COLO668 (cell line): ENCODE measurements around the gene ZNF558.

Experiments
- DNase-seq: peaks from one replicate; lab custom pipeline; 2025; ENCODE audit not compliant: unreplicated experiment; lab: John Stamatoyannopoulos, UW

ZNF558 gene

DNA sequence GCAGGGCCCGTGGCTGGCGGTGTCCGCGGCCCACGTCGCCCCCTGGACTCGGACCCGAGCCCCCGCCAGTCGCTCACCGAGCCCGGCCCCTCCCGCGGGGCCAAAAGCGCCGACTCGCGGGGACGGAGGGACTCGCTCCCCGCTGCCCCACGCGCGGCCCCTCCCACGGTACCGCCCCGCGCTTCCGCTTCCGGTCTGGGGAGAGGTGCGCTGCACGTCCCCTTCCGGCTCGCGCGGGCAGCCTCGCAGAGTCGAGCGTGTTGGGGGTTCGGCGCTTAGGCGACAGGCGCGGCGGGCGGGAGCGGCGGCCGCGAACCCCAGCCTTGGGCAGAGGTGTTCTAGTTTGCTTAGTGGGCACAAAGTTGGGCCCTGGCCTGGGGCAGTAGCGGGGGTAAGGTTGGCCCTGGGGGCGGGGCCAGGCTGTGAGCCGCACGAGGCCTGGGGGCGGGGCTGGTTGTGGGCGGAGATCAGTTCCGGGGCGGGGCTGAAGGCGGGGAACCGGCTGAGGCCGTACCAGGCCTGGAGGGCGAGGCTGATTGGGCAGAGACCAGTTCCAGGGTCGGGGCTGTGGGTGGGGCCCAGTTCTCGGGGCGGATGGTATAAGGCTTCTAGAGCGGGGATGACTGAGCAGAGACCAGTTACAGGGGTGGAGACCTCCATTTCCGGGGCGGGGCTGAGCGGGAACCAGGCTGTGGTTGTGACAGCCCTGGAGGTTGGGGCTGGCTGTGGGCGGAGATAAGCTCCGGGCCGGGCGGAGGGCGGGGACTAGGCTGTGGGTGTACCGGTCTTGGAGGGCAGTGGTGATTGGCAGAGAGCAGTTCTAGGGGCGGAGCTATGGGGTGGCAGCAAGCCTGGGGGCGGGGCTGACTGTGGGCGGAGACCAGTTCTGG is at the start of gene ZNF558, which contains the start of gene MBD3L1:
Gene ZNF558 (minus strand): TSS at position 173 of the 890 bp plus-strand sequence. CDS start 9,645 bp downstream, outside the sequence.
Gene MBD3L1 (plus strand): TSS at position 246 of the 890 bp plus-strand sequence. CDS start 10,302 bp downstream, outside the sequence.
- peak; percentile 96 for DNase-seq

GRCh38 chr19:8881512-8881911 is 49.4 kb upstream of the ZNF558 start:
- no peak for DNase-seq

DNA sequence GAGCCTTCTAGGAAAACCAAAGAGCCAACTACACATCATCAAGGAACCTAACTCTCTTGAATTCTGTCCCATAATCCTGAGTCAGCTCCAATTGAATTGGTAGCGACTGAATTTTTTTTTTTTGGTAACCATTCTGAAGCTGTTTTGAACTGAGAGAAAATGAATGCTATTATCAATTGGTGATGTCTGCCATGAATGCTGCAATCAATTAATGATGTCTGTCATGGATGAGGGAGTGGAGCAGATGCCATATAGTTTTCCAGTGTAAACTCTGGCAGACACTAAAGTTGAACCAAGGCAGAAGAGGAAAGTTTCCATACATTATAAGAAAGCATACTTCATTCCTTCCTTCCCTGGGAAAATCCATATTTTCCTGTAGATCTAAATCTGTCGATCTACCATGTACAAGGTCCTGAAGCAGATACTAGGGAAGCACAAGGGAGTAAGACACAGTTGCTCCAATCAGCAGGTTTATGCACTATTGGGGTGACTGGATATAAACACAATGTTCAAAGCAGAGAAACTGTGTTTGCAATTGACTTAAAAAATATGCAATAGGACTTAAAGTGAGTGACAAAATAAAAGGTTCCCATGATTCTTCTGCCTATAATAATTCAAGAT is 48.9 kb upstream of the ZNF558 start:
- DNase-seq = no peak

DNA sequence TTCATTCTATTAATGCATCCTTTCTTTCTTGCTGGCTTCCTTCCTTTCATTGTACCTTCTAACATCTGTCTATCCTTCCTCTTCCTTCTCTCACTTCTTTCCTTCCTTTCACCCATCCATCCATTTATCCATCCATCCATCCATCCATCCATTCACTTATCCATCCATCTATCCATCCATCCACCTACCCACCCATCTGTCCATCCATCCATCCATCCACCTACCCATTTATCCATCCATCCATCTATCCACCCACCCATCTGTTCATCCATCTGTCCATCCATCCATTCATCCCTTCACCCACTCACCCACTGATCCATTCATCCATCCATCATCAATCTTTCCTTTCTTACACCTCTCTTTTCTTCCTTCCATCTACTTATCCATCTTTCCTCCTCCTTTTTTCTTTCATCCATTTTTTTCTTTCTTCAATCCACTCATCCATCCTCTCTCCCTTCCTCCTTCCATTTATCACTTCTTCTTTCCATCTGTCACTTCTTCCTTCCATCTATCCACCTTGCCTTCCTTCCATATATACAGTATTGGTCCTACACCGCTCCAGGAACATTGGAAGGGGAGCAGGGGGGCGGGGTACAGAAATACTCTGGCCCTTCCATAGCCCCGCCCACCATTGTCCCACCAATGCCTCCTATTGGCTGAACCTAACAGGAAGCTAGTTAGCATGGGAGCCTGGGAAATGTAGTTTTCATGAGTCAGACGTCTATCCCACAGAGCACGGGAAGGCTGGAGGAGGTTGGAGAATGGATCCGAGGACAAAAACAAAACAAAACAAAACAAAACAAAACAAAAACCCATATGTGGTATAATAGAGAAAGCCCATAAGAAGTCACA is 46.0 kb upstream of the ZNF558 start:
- DNase-seq = no peak

DNA sequence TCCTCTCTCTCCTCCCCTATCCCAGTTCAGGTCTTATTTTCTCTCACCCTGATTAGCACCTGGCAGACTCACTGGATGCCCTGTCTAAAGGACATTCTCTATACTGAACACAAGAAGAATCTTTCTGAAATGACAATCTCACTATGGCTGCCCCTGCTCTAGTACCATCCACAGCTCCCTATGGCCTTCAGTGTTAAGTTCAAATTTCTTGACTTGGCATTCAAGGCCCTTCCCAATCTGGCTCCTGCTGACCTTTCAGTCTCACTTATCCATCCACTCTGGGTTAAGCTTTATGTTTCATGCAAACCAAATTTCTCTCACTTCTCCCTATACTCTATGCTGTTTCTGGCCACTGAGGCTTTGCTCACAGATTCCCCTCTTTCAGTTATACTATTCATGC is 34.2 kb upstream of the ZNF558 start:
- no peak for DNase-seq

DNA sequence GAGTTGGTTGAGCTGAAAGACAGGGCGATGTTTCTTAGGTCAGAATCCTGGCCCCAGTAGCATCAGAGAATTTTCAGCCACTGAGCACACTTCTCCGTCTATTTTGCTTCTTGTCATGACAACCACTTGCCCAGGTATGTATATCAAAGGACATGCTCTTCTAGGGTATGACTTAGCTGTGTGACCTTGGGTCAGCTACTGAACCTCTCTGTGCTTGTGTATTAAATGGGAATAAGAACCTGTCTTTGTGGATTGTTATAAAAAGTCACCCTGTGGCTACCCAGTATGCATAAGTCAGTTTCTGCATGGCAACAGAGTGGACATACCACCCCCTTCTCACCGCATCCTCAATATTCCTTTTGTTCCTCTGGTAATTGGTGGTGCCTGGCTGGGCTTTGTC is 26.2 kb upstream of the ZNF558 start:
- DNase-seq = no peak

DNA sequence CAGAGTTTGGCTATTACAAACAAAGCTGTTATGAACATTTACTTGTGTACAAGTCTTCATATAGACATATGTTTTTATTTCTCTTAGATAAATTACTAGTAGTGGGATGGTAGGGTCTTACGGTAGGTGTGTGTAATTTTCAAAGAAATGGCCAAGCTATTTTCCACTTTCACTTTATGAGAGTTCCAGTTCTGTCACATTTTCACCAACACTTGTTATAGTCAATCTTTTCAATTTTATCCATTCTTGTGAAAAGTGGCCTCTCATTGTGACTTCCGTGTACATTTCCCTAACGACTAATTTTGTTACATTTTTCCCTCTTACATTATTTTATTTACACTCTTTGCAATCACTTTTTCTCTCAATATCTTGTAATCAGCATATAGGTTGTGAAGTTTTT is 18.4 kb upstream of the ZNF558 start:
- DNase-seq = no peak

DNA sequence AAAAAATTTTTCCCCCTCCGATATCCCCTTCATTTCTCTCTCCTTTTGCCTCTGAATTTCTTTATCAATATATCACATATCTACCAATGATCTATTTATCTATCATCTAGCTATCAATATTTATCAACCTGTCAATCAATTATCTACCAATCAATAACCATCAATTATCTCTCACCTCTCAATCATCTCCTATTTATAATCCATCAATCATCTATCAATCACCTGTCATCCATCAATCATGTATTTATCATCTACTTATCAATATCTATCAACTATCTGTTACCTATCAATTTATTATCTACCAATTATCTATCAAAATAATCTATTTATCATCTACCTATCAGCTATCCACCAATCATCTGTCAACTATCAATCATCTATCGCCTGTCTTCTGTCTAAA is 17.1 kb upstream of the ZNF558 start:
- no peak for DNase-seq

DNA sequence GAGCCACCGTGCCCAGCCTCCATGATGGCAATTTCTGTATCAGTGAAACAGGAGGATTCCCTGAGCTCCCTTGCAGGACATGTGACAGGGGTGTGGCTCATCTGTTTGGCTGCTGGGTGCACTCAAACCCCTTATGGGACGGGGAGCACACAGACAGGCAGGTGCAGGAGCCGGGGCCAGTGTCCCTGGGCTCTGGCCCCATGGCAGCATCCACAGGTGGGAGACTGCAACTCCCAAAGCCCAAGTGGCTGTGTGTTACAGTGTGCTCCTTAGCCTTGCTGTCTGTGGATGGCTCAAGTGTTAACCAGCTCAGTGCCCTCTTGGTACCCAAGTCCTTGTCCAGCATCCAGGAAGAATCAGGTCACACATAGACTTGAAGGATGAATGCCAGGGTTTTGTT is 14.7 kb upstream of the ZNF558 start:
- no peak for DNase-seq

DNA sequence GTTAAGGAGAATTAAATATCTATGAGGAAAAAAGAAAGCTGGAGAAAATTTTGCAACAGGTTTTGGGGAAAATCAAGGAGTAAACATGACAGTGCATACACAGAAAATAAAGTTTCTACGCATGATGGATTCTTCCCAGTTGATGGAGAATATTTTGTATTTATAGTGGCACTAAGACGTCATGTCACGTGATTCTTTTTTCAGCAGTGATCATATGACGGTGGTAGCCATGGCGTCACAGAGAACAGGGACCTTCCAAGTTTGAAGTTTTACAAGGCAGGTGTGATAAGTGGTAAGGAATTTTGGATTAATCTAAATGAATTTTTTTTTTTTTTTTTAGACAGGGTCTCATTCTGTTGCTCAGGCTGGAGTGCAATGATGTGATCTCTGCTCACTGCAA is 8.6 kb upstream of the ZNF558 start:
- DNase-seq = no peak

- DNase-seq = no peak
Measured at GRCh38 chr19:8835877-8836276, 3.8 kb upstream of the ZNF558 start.

GRCh38 chr19:8835446-8835845 is 3.3 kb upstream of the ZNF558 start:
- DNase-seq = no peak

GRCh38 chr19:8831832-8832131 is 322 bp downstream of the ZNF558 start:
- DNase-seq = no peak

GRCh38 chr19:8831373-8831772 is 731 bp downstream of the ZNF558 start:
- no peak for DNase-seq

DNA sequence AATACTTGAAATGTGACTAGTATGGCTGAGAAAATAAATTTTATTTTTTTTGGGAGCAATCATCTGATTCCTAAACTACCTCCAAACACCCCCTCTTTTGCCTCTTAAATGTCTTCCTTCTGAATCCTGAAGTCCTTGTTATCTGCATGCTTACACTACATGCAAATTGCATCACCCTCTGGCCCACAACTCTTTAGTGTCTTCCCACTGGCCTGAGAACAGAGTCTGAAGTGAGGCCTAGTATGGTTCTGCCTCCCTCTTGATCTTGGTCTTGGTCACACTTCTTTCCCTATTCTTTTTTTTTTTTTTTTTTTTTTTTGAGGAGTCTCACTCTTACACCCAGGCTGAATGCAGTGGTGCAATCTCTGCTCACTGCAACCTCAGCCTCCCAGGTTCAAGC is 4.8 kb downstream of the ZNF558 start:
- DNase-seq = no peak

GRCh38 chr19:8826371-8826770 is 5.7 kb downstream of the ZNF558 start:
- DNase-seq = peak; percentile 15

- DNase-seq = no peak
Measured at GRCh38 chr19:8821748-8822241, 10.3 kb downstream of the ZNF558 start.

GRCh38 chr19:8820234-8820633 is 11.9 kb downstream of the ZNF558 start:
- DNase-seq = no peak

DNA sequence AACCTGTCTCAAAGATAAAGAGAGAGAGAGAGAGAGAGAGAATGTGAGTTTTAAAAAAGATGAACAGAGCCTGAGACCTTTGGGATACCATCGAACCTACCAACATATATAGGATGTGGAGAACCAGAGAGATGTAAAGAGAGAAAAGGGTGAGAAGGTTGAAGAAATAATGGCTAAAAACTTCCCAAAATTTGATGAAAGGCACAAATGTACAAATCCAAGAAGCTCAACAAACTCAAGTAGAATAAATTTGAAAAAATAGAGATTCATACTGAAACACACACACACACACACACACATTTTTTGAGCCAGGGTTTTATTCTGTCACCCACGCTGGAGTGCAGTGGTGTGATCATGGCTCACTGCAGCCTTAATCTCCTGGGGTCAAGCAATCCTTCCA is 16.3 kb downstream of the ZNF558 start:
- no peak for DNase-seq

DNA sequence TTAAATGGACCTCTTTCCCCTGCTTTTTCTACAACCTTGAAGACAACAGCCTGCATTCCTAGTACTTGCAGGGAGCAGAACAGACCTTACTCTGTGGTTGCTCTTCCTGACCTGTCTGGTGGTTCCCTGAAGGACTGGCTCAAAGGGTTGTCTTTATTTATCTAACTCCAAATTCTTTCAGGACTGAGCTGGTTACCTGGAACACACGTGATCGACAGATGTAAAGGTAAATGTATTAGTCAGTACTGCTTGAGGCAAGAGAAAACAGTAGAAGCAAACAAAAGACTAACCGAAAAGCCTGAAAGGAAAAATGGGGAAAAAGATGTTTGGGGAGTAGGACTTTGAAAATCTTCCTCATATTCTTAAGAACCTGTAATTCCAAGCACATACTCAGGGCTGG is 17.9 kb downstream of the ZNF558 start:
- DNase-seq = no peak
